Naive thymus-derived CD4-positive, alpha-beta T cell (primary cell): ENCODE results near the gene CCDC85A. TPM values are rescaled to one million over a fixed set of nuclear protein-coding genes. Genes with fewer than 3 reads are reported as not detected.
"Not testable (repeated sequence)": the region's sequence is repeated elsewhere in the genome, so short reads cannot be mapped to it uniquely, and the experiment has no call there.

Source experiments
- ATAC-seq: fragments of 150-1000 bp; cut with Tn5 transposase; 2 replicates; pipeline ENCODE4 v1.10.0; 2021; ENCODE audit warnings: mild to moderate bottlenecking, moderate library complexity
- CTCF ChIA-PET: fragments of 350-600 bp; sonication (Branson Sonifier 250); formaldehyde crosslinking; loops from one replicate; lab custom pipeline; 2021; ENCODE audit warnings: antibody characterized with exemption; lab: Charles Lee
- POLR2A ChIA-PET: fragments of 350-600 bp; sonication (Branson Sonifier 250); formaldehyde crosslinking; loops from one replicate; lab custom pipeline; 2021; ENCODE audit warnings: antibody characterized with exemption, inconsistent platforms; lab: Charles Lee
- DNase-seq, 9 donors: peaks; one replicate each; pipeline versions ENCODE4 v3.0.0 to v3.0.0-alpha.2; 2020 to 2022; ENCODE audit warnings: mixed read lengths in 1 of 9
- H3K27ac ChIP-seq: one replicate; pipeline ENCODE4 v1.7.0; 2013; ENCODE audit warnings: mild to moderate bottlenecking, low read depth, low read length, moderate library complexity
- H3K27me3 ChIP-seq, 2 donors: one replicate each; pipeline ENCODE4 v1.7.0; 2013; ENCODE audit warnings: low read length in 2 of 2, mild to moderate bottlenecking in 2 of 2, moderate library complexity in 2 of 2; ENCODE audit not compliant: control insufficient read depth in 2 of 2, insufficient read depth in 2 of 2
- H3K36me3 ChIP-seq, 3 experiments: 1 replicate in 2 of 3; 2 replicates in 1 of 3; pipeline ENCODE4 v1.7.0; 2013; ENCODE audit warnings: low read length in 3 of 3, mild to moderate bottlenecking in 3 of 3, moderate library complexity in 1 of 3; ENCODE audit not compliant: insufficient read depth in 3 of 3, control insufficient read depth in 2 of 3
- H3K4me1 ChIP-seq, 2 donors: one replicate each; pipeline ENCODE4 v1.7.0; 2013; ENCODE audit warnings: low read length in 2 of 2, mild to moderate bottlenecking in 2 of 2, moderate library complexity in 1 of 2; ENCODE audit not compliant: control insufficient read depth in 2 of 2, insufficient read depth in 2 of 2
- H3K4me3 ChIP-seq: 2 replicates; pipeline ENCODE4 v1.7.0; 2013; ENCODE audit warnings: mild to moderate bottlenecking, low read length
- H3K9me3 ChIP-seq, 3 experiments: 1 replicate in 2 of 3; 2 replicates in 1 of 3; pipeline ENCODE4 v1.7.0; 2013; ENCODE audit warnings: low read length in 3 of 3; ENCODE audit not compliant: control insufficient read depth in 2 of 3
- H3K27ac Mint-ChIP-seq, 9 donors: one replicate each; pipeline ENCODE4 v1.8.0; 2020 to 2022; ENCODE audit warnings: mixed read lengths in 9 of 9, mild to moderate bottlenecking in 8 of 9, moderate library complexity in 5 of 9, inconsistent platforms in 2 of 9
- H3K27me3 Mint-ChIP-seq, 5 donors: one replicate each; pipeline ENCODE4 v1.8.0; 2021 to 2022; ENCODE audit warnings: mixed read lengths in 5 of 5, mild to moderate bottlenecking in 1 of 5
- H3K36me3 Mint-ChIP-seq, 5 donors: one replicate each; pipeline ENCODE4 v1.8.0; 2020 to 2022; ENCODE audit warnings: mixed read lengths in 5 of 5, mild to moderate bottlenecking in 3 of 5, inconsistent platforms in 1 of 5
- H3K4me1 Mint-ChIP-seq, 7 donors: one replicate each; pipeline ENCODE4 v1.8.0; 2020 to 2022; ENCODE audit warnings: mixed read lengths in 7 of 7, mild to moderate bottlenecking in 3 of 7, inconsistent platforms in 1 of 7
- H3K4me3 Mint-ChIP-seq, 10 donors: one replicate each; pipeline ENCODE4 v1.8.0; 2020 to 2022; ENCODE audit warnings: mild to moderate bottlenecking in 10 of 10, mixed read lengths in 10 of 10, moderate library complexity in 6 of 10, inconsistent platforms in 2 of 10
- H3K9me3 Mint-ChIP-seq, 11 donors: one replicate each; pipeline ENCODE4 v1.8.0; 2020 to 2022; ENCODE audit warnings: mixed read lengths in 11 of 11, mild to moderate bottlenecking in 4 of 11, inconsistent platforms in 1 of 11, moderate library complexity in 1 of 11
- intact Hi-C, 2 donors: fragments of 100-400 bp; cut with micrococcal nuclease; formaldehyde crosslinking; loops; one replicate each; pipeline ENCODE4 v1.15.1; 2023
- polyA plus RNA-seq, 2 donors: library from polyadenylated mRNA; unstranded; fragments of 300-500 nt; fragmentation: Illumina TruSeq; gene quantifications; one replicate each; pipeline ENCODE4 v1.2.3, GENCODE V29; 2021
- total RNA-seq, 6 experiments: library from RNA in 5 of 6; stranded (reverse) in 5 of 6; gene quantifications; 1 replicate in 5 of 6; 2 replicates in 1 of 6; pipeline ENCODE4 v1.2.3 and lab custom pipeline; 2021 to 2026

Gene CCDC85A
- total RNA-seq (not detected), polyA plus RNA-seq (not detected), total RNA-seq (lab: John Stamatoyannopoulos, UW) (not detected)

- ATAC-seq, result peak; percentile 75
- H3K27me3 Mint-ChIP-seq, result peaks cover 56 to 72% (median 67%) of the 10 kb centered on the region in 5 donors
Measured at GRCh38 chr2:56183643-56184499, at the start of gene CCDC85A. Gene CCDC85A (plus strand): TSS chr2:56183990. CDS start chr2:56184625, 635 bp downstream.

GRCh38 chr2:56134861-56135260 is 48.9 kb upstream of the CCDC85A start:
- no peaks in the 10 kb centered on the region for H3K36me3 ChIP-seq
- peaks cover 0 to 4% (median 0%) of the 10 kb centered on the region in 11 donors for H3K9me3 Mint-ChIP-seq
- no peaks in the 10 kb centered on the region for H3K9me3 ChIP-seq
- no peaks in the 10 kb centered on the region for H3K36me3 Mint-ChIP-seq
- ChIA-PET POLR2A (interaction anchor here (0.7 kb wide), 1 partner anchor 353 kb away, joined by 3 read pairs; no protein-coding TSS in a partner anchor), CTCF (no interaction called here)
- no peaks in the 10 kb centered on the region for H3K4me1 ChIP-seq
- no peak overlapping the region for H3K27ac ChIP-seq
- no peaks in the 10 kb centered on the region for H3K4me1 Mint-ChIP-seq
- no peak for DNase-seq
- peaks cover 0 to 3% (median 0%) of the 10 kb centered on the region in 5 donors for H3K27me3 Mint-ChIP-seq
- H3K27me3 ChIP-seq, result no peaks in the 10 kb centered on the region
- no peak overlapping the region for H3K4me3 Mint-ChIP-seq
- no peak overlapping the region for H3K4me3 ChIP-seq
- ATAC-seq, result no peak
- intact Hi-C loops, result loop anchor here in 1 of 2 donors (5.0 kb wide), 1 partner anchor 1382 kb away; no protein-coding TSS in a partner anchor
- H3K27ac Mint-ChIP-seq, result no peak overlapping the region

More at GRCh38 chr2:56183643-56184499, at the start of gene CCDC85A:
- intact Hi-C loops, result loop anchor here in 1 of 2 donors (1.0 to 5.0 kb wide), 3 partner anchors 563 to 1332 kb away; no protein-coding TSS in a partner anchor
- H3K4me3 Mint-ChIP-seq, result peak within 1 kb of the TSS; percentile 27 to 80 (median 56)
- ChIA-PET CTCF (no interaction called here), POLR2A (no interaction called here)
- Histone ChIP-seq H3K4me1 (no peaks in the 10 kb centered on the region), H3K4me3 (no peak within 1 kb of the TSS), H3K27me3 (peaks cover 0 to 7% of the 10 kb centered on the region in 2 donors), H3K9me3 (no peaks in the 10 kb centered on the region), H3K36me3 (no peaks in the 10 kb centered on the region), H3K27ac (no peak within 1 kb of the TSS)
- H3K9me3 Mint-ChIP-seq, result no peaks in the 10 kb centered on the region
- peak in 8 of 9 donors; percentile 9 to 77 (median 29) for DNase-seq
- H3K36me3 Mint-ChIP-seq, result peaks cover 0 to 6% (median 0%) of the 10 kb centered on the region in 5 donors
- no peak within 1 kb of the TSS for H3K27ac Mint-ChIP-seq
- H3K4me1 Mint-ChIP-seq, result peaks cover 0 to 20% (median 9%) of the 10 kb centered on the region in 7 donors

- ATAC-seq, H3K27ac Mint-ChIP-seq, intact Hi-C loops, H3K4me3 ChIP-seq, DNase-seq, H3K4me3 Mint-ChIP-seq, H3K4me1 ChIP-seq, H3K27me3 ChIP-seq, CTCF ChIA-PET, H3K36me3 ChIP-seq, H3K4me1 Mint-ChIP-seq, H3K9me3 ChIP-seq, POLR2A ChIA-PET, H3K27ac ChIP-seq, H3K36me3 Mint-ChIP-seq: not testable (repeated sequence)
- Mint-ChIP-seq H3K9me3 (peaks cover 0 to 15% (median 3%) of the 10 kb centered on the region in 11 donors), H3K27me3 (peaks cover 0 to 19% (median 1%) of the 10 kb centered on the region in 5 donors)
Measured at GRCh38 chr2:56142497-56143061, 41.2 kb upstream of the CCDC85A start.

GRCh38 chr2:56147907-56148306 is 35.9 kb upstream of the CCDC85A start:
- ATAC-seq (no peak), DNase-seq (no peak)
- no peaks in the 10 kb centered on the region for H3K9me3 ChIP-seq
- H3K4me1 ChIP-seq, result no peaks in the 10 kb centered on the region
- H3K4me3 ChIP-seq, result no peak overlapping the region
- Mint-ChIP-seq H3K4me1 (no peaks in the 10 kb centered on the region), H3K4me3 (no peak overlapping the region), H3K36me3 (peaks cover 0 to 6% (median 0%) of the 10 kb centered on the region in 5 donors), H3K27me3 (peaks cover 0 to 24% (median 4%) of the 10 kb centered on the region in 5 donors), H3K9me3 (peaks cover 0 to 11% (median 1%) of the 10 kb centered on the region in 11 donors), H3K27ac (no peak overlapping the region)
- CTCF ChIA-PET, result no interaction called here
- H3K27ac ChIP-seq, result no peak overlapping the region
- intact Hi-C loops, result no loop called here
- POLR2A ChIA-PET, result no interaction called here
- no peaks in the 10 kb centered on the region for H3K36me3 ChIP-seq
- H3K27me3 ChIP-seq, result no peaks in the 10 kb centered on the region

- Histone ChIP-seq H3K9me3 (no peaks in the 10 kb centered on the region), H3K36me3 (no peaks in the 10 kb centered on the region), H3K27me3 (no peaks in the 10 kb centered on the region), H3K4me1 (no peaks in the 10 kb centered on the region), H3K27ac (no peak overlapping the region), H3K4me3 (no peak overlapping the region)
- H3K4me1 Mint-ChIP-seq, result no peaks in the 10 kb centered on the region
- intact Hi-C loops, result no loop called here
- H3K4me3 Mint-ChIP-seq, result no peak overlapping the region
- peaks cover 0 to 3% (median 0%) of the 10 kb centered on the region in 11 donors for H3K9me3 Mint-ChIP-seq
- DNase-seq (no peak), ATAC-seq (no peak)
- H3K27ac Mint-ChIP-seq, result no peak overlapping the region
- H3K27me3 Mint-ChIP-seq, result peaks cover 0 to 15% (median 4%) of the 10 kb centered on the region in 5 donors
- CTCF ChIA-PET, result no interaction called here
- H3K36me3 Mint-ChIP-seq, result no peaks in the 10 kb centered on the region
- POLR2A ChIA-PET, result no interaction called here
Measured at GRCh38 chr2:56148825-56149224, 35.0 kb upstream of the CCDC85A start.

- Histone ChIP-seq H3K4me1 (no peaks in the 10 kb centered on the region), H3K4me3 (no peak overlapping the region), H3K9me3 (no peaks in the 10 kb centered on the region), H3K36me3 (no peaks in the 10 kb centered on the region), H3K27ac (no peak overlapping the region), H3K27me3 (no peaks in the 10 kb centered on the region)
- intact Hi-C loops, result no loop called here
- H3K27me3 Mint-ChIP-seq, result peaks cover 0 to 8% (median 0%) of the 10 kb centered on the region in 5 donors
- H3K4me1 Mint-ChIP-seq, result no peaks in the 10 kb centered on the region
- ChIA-PET POLR2A (no interaction called here), CTCF (no interaction called here)
- no peaks in the 10 kb centered on the region for H3K36me3 Mint-ChIP-seq
- peaks cover 0 to 2% (median 0%) of the 10 kb centered on the region in 11 donors for H3K9me3 Mint-ChIP-seq
- H3K4me3 Mint-ChIP-seq, result no peak overlapping the region
- ATAC-seq (no peak), DNase-seq (no peak)
- no peak overlapping the region for H3K27ac Mint-ChIP-seq
Measured at GRCh38 chr2:56151841-56152240, 31.9 kb upstream of the CCDC85A start.
